Fibroblast of mammary gland (primary cell): ENCODE results near the gene BTF3.

Source experiments
- DNase-seq: peaks from one replicate; pipeline ENCODE4 v3.0.0-alpha.2; 2010; ENCODE audit warnings: low read depth
- H3K4me3 ChIP-seq: 2 replicates; pipeline ENCODE4 v1.5.1; 2011; ENCODE audit warnings: low read depth, mild to moderate bottlenecking, low read length, moderate library complexity; ENCODE audit not compliant: control insufficient read depth
- CTCF ChIP-seq: conservative IDR thresholded peaks from 2 replicates; pipeline ENCODE4 v1.5.1; 2011; ENCODE audit warnings: low read depth, low read length, inconsistent platforms; ENCODE audit not compliant: control insufficient read depth, insufficient read depth

BTF3 gene

GRCh38 chr5:73519531-73520283, 21.5 kb downstream of the BTF3 start:
- no peak overlapping the region for H3K4me3 ChIP-seq
- peak; percentile 90 for TF ChIP-seq CTCF
- peak; percentile 84 for DNase-seq

GRCh38 chr5:73522989-73523388, 24.7 kb downstream of the BTF3 start:
- DNase-seq: no peak
- no peak for TF ChIP-seq CTCF
- no peak overlapping the region for H3K4me3 ChIP-seq

- DNase-seq: peak; percentile 26
- no peak overlapping the region for H3K4me3 ChIP-seq
- no peak for TF ChIP-seq CTCF
Observed at GRCh38 chr5:73523861-73524260, 25.6 kb downstream of the BTF3 start.

- no peak for DNase-seq
- H3K4me3 ChIP-seq: no peak overlapping the region
- TF ChIP-seq CTCF: no peak
Observed at GRCh38 chr5:73525606-73526203, 27.5 kb downstream of the BTF3 start.

GRCh38 chr5:73528248-73528647, 30.0 kb downstream of the BTF3 start:
- no peak for DNase-seq
- H3K4me3 ChIP-seq: no peak overlapping the region
- TF ChIP-seq CTCF: no peak

- H3K4me3 ChIP-seq: no peak overlapping the region
- TF ChIP-seq CTCF: no peak
- DNase-seq: no peak
Observed at GRCh38 chr5:73529081-73529480, 30.8 kb downstream of the BTF3 start.
